Measurements from ENCODE around the gene TTLL7. TPM values are rescaled to one million over a fixed set of nuclear protein-coding genes. Genes with fewer than 3 reads are reported as not detected.
A peak's percentile ranks its signal among the peaks of the same experiment; 100 is the strongest.

TTLL7 gene
- total RNA-seq, 1 donor from 2014 or later, result 0.79 TPM

GRCh38 chr1:84012018-84012417 is 13.1 kb upstream of the TTLL7 start:
- no peak for TF ChIP-seq CTCF (IDR thresholded peaks at IDR 0.05; ENCODE audit: insufficient read depth, low read length, severe bottlenecking)
- FAIRE-seq, result no peak
- no peaks in the 10 kb centered on the region for H3K27me3 ChIP-seq (ENCODE audit: control insufficient read depth, insufficient read depth, low read length)
- no peak overlapping the region for H3K4me3 ChIP-seq (ENCODE audit: low read depth, low read length)
- DNase-seq (ENCODE audit: low read depth), result peak; percentile 64
- H3K36me3 ChIP-seq (ENCODE audit: control insufficient read depth, insufficient read depth, low read length), result no peaks in the 10 kb centered on the region

- Histone ChIP-seq H3K36me3 (ENCODE audit: control insufficient read depth, insufficient read depth, low read length) (no peaks in the 10 kb centered on the region), H3K4me3 (ENCODE audit: low read depth, low read length) (no peak overlapping the region), H3K27me3 (ENCODE audit: control insufficient read depth, insufficient read depth, low read length) (no peaks in the 10 kb centered on the region)
- no peak for DNase-seq (ENCODE audit: low read depth)
- no peak for FAIRE-seq
- no peak for TF ChIP-seq CTCF (IDR thresholded peaks at IDR 0.05; ENCODE audit: insufficient read depth, low read length, severe bottlenecking)
These were observed 11.2 kb upstream of the TTLL7 start for GRCh38 chr1:84010136-84010535.

- Histone ChIP-seq H3K4me3 (ENCODE audit: low read depth, low read length) (no peak overlapping the region), H3K27me3 (ENCODE audit: control insufficient read depth, insufficient read depth, low read length) (no peaks in the 10 kb centered on the region), H3K36me3 (ENCODE audit: control insufficient read depth, insufficient read depth, low read length) (no peaks in the 10 kb centered on the region)
- DNase-seq (ENCODE audit: low read depth) (peak; percentile 42), FAIRE-seq (no peak)
- no peak for TF ChIP-seq CTCF (IDR thresholded peaks at IDR 0.05; ENCODE audit: insufficient read depth, low read length, severe bottlenecking)
These were observed 9.7 kb upstream of the TTLL7 start for GRCh38 chr1:84008631-84009030.

GRCh38 chr1:84006591-84006990 is 7.7 kb upstream of the TTLL7 start:
- FAIRE-seq, result no peak
- Histone ChIP-seq H3K27me3 (ENCODE audit: control insufficient read depth, insufficient read depth, low read length) (no peaks in the 10 kb centered on the region), H3K36me3 (ENCODE audit: control insufficient read depth, insufficient read depth, low read length) (no peaks in the 10 kb centered on the region), H3K4me3 (ENCODE audit: low read depth, low read length) (no peak overlapping the region)
- DNase-seq (ENCODE audit: low read depth), result no peak
- no peak for TF ChIP-seq CTCF (IDR thresholded peaks at IDR 0.05; ENCODE audit: insufficient read depth, low read length, severe bottlenecking)

GRCh38 chr1:84001501-84001900 is 2.6 kb upstream of the TTLL7 start:
- DNase-seq (ENCODE audit: low read depth) (no peak), FAIRE-seq (no peak)
- no peak for TF ChIP-seq CTCF (IDR thresholded peaks at IDR 0.05; ENCODE audit: insufficient read depth, low read length, severe bottlenecking)
- H3K36me3 ChIP-seq (ENCODE audit: control insufficient read depth, insufficient read depth, low read length), result no peaks in the 10 kb centered on the region
- H3K4me3 ChIP-seq (ENCODE audit: low read depth, low read length), result no peak overlapping the region
- no peaks in the 10 kb centered on the region for H3K27me3 ChIP-seq (ENCODE audit: control insufficient read depth, insufficient read depth, low read length)

- no peaks in the 10 kb centered on the region for H3K27me3 ChIP-seq (ENCODE audit: control insufficient read depth, insufficient read depth, low read length)
- no peak for TF ChIP-seq CTCF (IDR thresholded peaks at IDR 0.05; ENCODE audit: insufficient read depth, low read length, severe bottlenecking)
- no peak for DNase-seq (ENCODE audit: low read depth)
- H3K36me3 ChIP-seq (ENCODE audit: control insufficient read depth, insufficient read depth, low read length), result no peaks in the 10 kb centered on the region
- H3K4me3 ChIP-seq (ENCODE audit: low read depth, low read length), result no peak overlapping the region
- no peak for FAIRE-seq
These were observed 2.1 kb upstream of the TTLL7 start for GRCh38 chr1:84000954-84001495.

Measured in bronchial epithelial cell (primary cell).